Neural progenitor cell (in vitro differentiated cells): ENCODE results near the gene NFATC2IP.

Source experiments
- EZH2 ChIP-seq: fragments of 200-600 bp; sonication (generic); IDR thresholded peaks from 2 replicates; pipeline ENCODE4 v1.6.1; 2017; ENCODE audit warnings: antibody characterized with exemption, mild to moderate bottlenecking, moderate library complexity
- EZH2phosphoT487 ChIP-seq: fragments of 200-600 bp; sonication (generic); IDR thresholded peaks from 2 replicates; pipeline ENCODE4 v1.6.1; 2017; ENCODE audit warnings: antibody characterized with exemption
- TF ChIP-seq, protein P1 (sequence below): fragments of 200-600 bp; sonication (generic); IDR thresholded peaks from 2 replicates; pipeline ENCODE4 v1.5.1; 2017; ENCODE audit warnings: antibody characterized with exemption, mild to moderate bottlenecking

DNA sequence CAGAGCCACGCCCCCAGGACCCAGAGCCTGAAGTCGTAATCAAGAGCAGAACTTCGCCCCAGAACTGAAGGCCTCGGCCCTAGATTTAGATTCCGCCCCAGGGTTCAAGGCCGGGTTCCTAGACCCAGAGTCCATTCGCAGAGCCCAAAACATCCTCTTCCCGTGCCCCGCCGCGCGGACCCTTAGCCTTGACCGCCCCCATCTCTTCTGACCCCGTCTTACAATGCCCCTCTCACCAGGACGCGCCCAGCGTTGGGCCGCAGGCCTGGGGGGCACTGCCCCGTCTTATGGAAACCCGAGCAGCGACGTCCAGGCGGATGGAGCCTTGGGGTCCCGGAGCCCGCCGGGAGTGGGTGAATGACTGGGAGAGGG lies 14.0 kb upstream of the NFATC2IP start:
- no peak for TF ChIP-seq EZH2
- TF ChIP-seq, protein P1, sequence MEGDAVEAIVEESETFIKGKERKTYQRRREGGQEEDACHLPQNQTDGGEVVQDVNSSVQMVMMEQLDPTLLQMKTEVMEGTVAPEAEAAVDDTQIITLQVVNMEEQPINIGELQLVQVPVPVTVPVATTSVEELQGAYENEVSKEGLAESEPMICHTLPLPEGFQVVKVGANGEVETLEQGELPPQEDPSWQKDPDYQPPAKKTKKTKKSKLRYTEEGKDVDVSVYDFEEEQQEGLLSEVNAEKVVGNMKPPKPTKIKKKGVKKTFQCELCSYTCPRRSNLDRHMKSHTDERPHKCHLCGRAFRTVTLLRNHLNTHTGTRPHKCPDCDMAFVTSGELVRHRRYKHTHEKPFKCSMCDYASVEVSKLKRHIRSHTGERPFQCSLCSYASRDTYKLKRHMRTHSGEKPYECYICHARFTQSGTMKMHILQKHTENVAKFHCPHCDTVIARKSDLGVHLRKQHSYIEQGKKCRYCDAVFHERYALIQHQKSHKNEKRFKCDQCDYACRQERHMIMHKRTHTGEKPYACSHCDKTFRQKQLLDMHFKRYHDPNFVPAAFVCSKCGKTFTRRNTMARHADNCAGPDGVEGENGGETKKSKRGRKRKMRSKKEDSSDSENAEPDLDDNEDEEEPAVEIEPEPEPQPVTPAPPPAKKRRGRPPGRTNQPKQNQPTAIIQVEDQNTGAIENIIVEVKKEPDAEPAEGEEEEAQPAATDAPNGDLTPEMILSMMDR: no peak
- TF ChIP-seq EZH2phosphoT487: no peak
